GM12878 (cell line): ENCODE data around the gene NRG2.

ENCODE experiments used
- CTCF ChIP-seq, 3 experiments: IDR thresholded peaks in 2 of 3; conservative IDR thresholded peaks in 1 of 3; 2 replicates each; pipeline ENCODE4 v1.5.1; 2011; ENCODE audit warnings: low read depth in 3 of 3, low read length in 3 of 3, mild to moderate bottlenecking in 3 of 3, control low read depth in 2 of 3, moderate library complexity in 2 of 3, inconsistent platforms in 1 of 3, mixed read lengths in 1 of 3; ENCODE audit not compliant: control insufficient read depth in 2 of 3, insufficient read depth in 1 of 3; ENCODE audit errors: extremely low read depth in 1 of 3
- FOXK2 ChIP-seq: fragments of 450-650 bp; IDR thresholded peaks from 2 replicates; pipeline ENCODE4 v1.6.1; 2017; ENCODE audit warnings: mild to moderate bottlenecking, moderate library complexity
- MLLT1 ChIP-seq: fragments of 450-650 bp; IDR thresholded peaks from 2 replicates; pipeline ENCODE4 v1.6.1; 2016; ENCODE audit warnings: mild to moderate bottlenecking
- MXI1 ChIP-seq: fragments of 150-350 bp; IDR thresholded peaks from 2 replicates; pipeline ENCODE4 v1.6.1; 2011; ENCODE audit warnings: low read depth, mild to moderate bottlenecking, inconsistent platforms, low read length, improper control_type of control experiment
- NFXL1 ChIP-seq: fragments of 450-650 bp; IDR thresholded peaks from 2 replicates; pipeline ENCODE4 v1.6.1; 2017; ENCODE audit warnings: antibody characterized with exemption, mild to moderate bottlenecking, borderline replicate concordance
- PKNOX1 ChIP-seq: fragments of 450-650 bp; IDR thresholded peaks from 2 replicates; pipeline ENCODE4 v1.6.1; 2016; ENCODE audit warnings: mild to moderate bottlenecking
- POLR2A ChIP-seq: IDR thresholded peaks from 2 replicates; pipeline ENCODE4 v1.6.1; 2011; ENCODE audit warnings: low read depth, mild to moderate bottlenecking, low read length
- RAD21 ChIP-seq: IDR thresholded peaks from 2 replicates; pipeline ENCODE4 v1.6.1; 2011; ENCODE audit warnings: mild to moderate bottlenecking, low read depth, low read length, moderate library complexity; ENCODE audit not compliant: insufficient read depth
- REST ChIP-seq: IDR thresholded peaks from 2 replicates; pipeline ENCODE4 v1.6.1; 2012; ENCODE audit warnings: mild to moderate bottlenecking, low read depth, low read length
- SP1 ChIP-seq: IDR thresholded peaks from one replicate; pipeline ENCODE4 v1.6.1; 2011; ENCODE audit warnings: low read depth, low read length
- TAF1 ChIP-seq: IDR thresholded peaks from 2 replicates; pipeline ENCODE4 v1.6.1; 2011; ENCODE audit warnings: mild to moderate bottlenecking, low read depth, low read length, borderline replicate concordance
- TCF12 ChIP-seq: IDR thresholded peaks from 2 replicates; pipeline ENCODE4 v1.6.1; 2011; ENCODE audit warnings: low read depth, mild to moderate bottlenecking, low read length

- no peak for TF ChIP-seq CTCF (IDR thresholded peaks at IDR 0.05 in 2 of 3, conservative IDR thresholded peaks at IDR 0.05 in 1 of 3; ENCODE audit: control insufficient read depth in 2 of 3, extremely low read depth in 1 of 3, insufficient read depth in 1 of 3, low read depth in 3 of 3, low read length in 3 of 3)
- TF ChIP-seq RAD21, result no peak
- no peak for TF ChIP-seq MLLT1
- no peak for TF ChIP-seq TCF12
- no peak for TF ChIP-seq SP1
- TF ChIP-seq FOXK2, result no peak
- TF ChIP-seq POLR2A, result no peak
- TF ChIP-seq TAF1, result no peak
- TF ChIP-seq REST, result no peak
- no peak for TF ChIP-seq MXI1
- no peak for TF ChIP-seq PKNOX1
- TF ChIP-seq NFXL1, result no peak
Measured at GRCh38 chr5:139971202-139971725, 71.8 kb downstream of the NRG2 start.
